Measurements from ENCODE around the gene PDCD2L.
"Not testable (repeated sequence)": the region's sequence is repeated elsewhere in the genome, so short reads cannot be mapped to it uniquely, and the experiment has no call there.

Gene PDCD2L

GRCh38 chr19:34364830-34365462 is 39.3 kb upstream of the PDCD2L start, which contains the start of gene GPI:
TSS of gene GPI (plus strand) at chr19:34365196. CDS start at chr19:34365267, 71 bp downstream.
- H3K9me3 ChIP-seq (ENCODE audit: control insufficient read depth, low read depth, low read length): no peaks in the 10 kb centered on the region
- peak within 1 kb of the TSS; percentile 74 for H3K9ac ChIP-seq (ENCODE audit: low read length)
- no peaks in the 10 kb centered on the region for H3K27me3 ChIP-seq (ENCODE audit: control insufficient read depth, insufficient read depth, low read length)
- H3K4me3 ChIP-seq (ENCODE audit: low read length): peak within 1 kb of the TSS; percentile 69
- peaks cover 33% of the 10 kb centered on the region for H3K36me3 ChIP-seq (ENCODE audit: control insufficient read depth, low read depth, low read length)
- peaks cover 7% of the 10 kb centered on the region for H3K4me1 ChIP-seq (ENCODE audit: control insufficient read depth, low read depth, low read length)
- H3K27ac ChIP-seq (ENCODE audit: low read length): no peak within 1 kb of the TSS

DNA sequence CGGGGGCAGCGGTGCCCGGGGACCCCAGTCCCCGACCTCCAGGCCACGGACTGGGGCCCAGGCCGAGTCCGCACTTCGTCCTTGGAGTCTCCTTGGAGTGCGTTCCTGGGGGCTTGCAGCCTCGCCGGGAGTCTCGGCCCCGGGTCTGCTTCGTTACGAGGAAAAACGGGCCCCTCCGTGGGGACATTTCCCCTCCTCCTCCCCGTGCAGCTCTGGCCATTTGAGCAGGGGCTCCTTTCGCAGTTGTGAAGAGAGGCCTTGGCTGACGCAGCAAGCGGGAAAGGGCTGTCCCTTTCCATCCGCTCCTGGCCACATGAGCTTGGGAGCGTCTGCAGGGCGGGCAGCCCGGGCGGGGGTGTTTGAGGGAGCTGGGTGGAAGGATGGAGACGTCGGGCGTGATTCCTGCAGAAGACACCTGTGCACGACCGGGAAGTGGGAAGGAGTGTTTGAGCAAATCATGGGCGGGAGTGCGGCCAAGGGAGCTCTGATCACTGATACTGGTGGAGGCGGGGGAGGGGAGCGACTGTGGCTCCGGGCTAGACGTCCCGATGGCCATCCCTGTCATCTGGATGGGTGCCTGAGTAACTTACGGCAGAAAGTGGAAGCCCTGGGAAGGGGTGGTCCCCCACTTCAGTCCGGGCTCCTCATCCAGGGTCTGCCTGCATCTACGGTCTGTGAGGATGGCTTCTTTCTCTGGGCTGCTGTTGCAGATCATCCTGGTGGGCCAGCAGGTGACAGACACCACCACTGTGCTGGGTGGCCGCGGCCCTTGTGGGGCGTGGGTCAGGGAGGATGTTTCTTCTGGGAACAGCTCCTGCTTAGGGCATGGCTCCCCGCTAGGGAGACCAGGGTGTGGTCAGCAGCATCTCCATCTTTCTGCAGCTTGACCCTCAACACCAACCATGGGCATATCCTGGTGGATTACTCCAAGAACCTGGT is 38.5 kb upstream of the PDCD2L start:
- Histone ChIP-seq H3K27ac (ENCODE audit: low read length) (no peak overlapping the region), H3K4me3 (ENCODE audit: low read length) (peak overlapping the region; percentile 69), H3K9me3 (ENCODE audit: control insufficient read depth, low read depth, low read length) (no peaks in the 10 kb centered on the region), H3K9ac (ENCODE audit: low read length) (peak overlapping the region; percentile 74), H3K4me1 (ENCODE audit: control insufficient read depth, low read depth, low read length) (peaks cover 6% of the 10 kb centered on the region), H3K36me3 (ENCODE audit: control insufficient read depth, low read depth, low read length) (peaks cover 39% of the 10 kb centered on the region), H3K27me3 (ENCODE audit: control insufficient read depth, insufficient read depth, low read length) (no peaks in the 10 kb centered on the region)

- Histone ChIP-seq H3K9me3 (ENCODE audit: control insufficient read depth, low read depth, low read length) (no peaks in the 10 kb centered on the region), H3K27ac (ENCODE audit: low read length) (no peak overlapping the region), H3K36me3 (ENCODE audit: control insufficient read depth, low read depth, low read length) (peaks cover 46% of the 10 kb centered on the region), H3K4me1 (ENCODE audit: control insufficient read depth, low read depth, low read length) (peaks cover 6% of the 10 kb centered on the region), H3K4me3 (ENCODE audit: low read length) (no peak overlapping the region), H3K9ac (ENCODE audit: low read length) (no peak overlapping the region), H3K27me3 (ENCODE audit: control insufficient read depth, insufficient read depth, low read length) (no peaks in the 10 kb centered on the region)
Observed at GRCh38 chr19:34366738-34367623, 37.2 kb upstream of the PDCD2L start.

DNA sequence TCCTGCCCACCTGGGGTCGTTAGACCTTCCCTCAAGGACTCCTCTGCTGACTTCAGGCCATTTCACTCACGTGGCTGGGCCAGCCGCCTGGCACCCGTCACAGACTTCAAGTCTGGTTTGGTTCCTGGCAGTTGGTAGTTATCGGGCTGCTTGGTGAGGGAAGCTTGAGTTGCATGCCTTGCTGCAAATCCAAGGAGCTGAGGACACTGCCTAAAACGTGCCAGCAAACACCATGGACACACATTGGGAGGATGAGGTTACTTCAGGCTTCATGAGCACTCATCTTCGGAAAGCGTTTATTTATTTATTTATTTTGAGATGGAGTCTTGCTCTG is 36.6 kb upstream of the PDCD2L start:
- Histone ChIP-seq H3K27ac (ENCODE audit: low read length) (no peak overlapping the region), H3K9me3 (ENCODE audit: control insufficient read depth, low read depth, low read length) (no peaks in the 10 kb centered on the region), H3K4me3 (ENCODE audit: low read length) (no peak overlapping the region), H3K4me1 (ENCODE audit: control insufficient read depth, low read depth, low read length) (peaks cover 6% of the 10 kb centered on the region), H3K9ac (ENCODE audit: low read length) (no peak overlapping the region), H3K27me3 (ENCODE audit: control insufficient read depth, insufficient read depth, low read length) (no peaks in the 10 kb centered on the region), H3K36me3 (ENCODE audit: control insufficient read depth, low read depth, low read length) (peaks cover 46% of the 10 kb centered on the region)

DNA sequence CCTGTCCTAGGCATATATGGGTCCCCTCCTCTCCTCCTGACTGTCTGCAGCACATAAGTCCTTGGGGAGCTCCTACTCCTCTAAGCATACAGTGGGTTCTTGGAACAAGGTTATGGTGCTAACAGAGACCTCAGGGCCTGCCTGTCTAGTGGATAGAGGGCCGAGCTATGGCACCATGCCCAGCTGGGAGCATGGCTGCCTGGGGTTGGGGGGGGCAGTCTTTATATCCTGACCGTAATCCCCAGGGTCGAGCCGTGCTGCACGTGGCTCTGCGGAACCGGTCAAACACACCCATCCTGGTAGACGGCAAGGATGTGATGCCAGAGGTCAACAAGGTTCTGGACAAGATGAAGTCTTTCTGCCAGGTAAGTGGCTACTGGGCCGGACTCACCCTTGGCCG is 35.9 kb upstream of the PDCD2L start:
- no peaks in the 10 kb centered on the region for H3K9me3 ChIP-seq (ENCODE audit: control insufficient read depth, low read depth, low read length)
- H3K9ac ChIP-seq (ENCODE audit: low read length): no peak overlapping the region
- no peak overlapping the region for H3K27ac ChIP-seq (ENCODE audit: low read length)
- peaks cover 46% of the 10 kb centered on the region for H3K36me3 ChIP-seq (ENCODE audit: control insufficient read depth, low read depth, low read length)
- no peak overlapping the region for H3K4me3 ChIP-seq (ENCODE audit: low read length)
- no peaks in the 10 kb centered on the region for H3K27me3 ChIP-seq (ENCODE audit: control insufficient read depth, insufficient read depth, low read length)
- H3K4me1 ChIP-seq (ENCODE audit: control insufficient read depth, low read depth, low read length): peaks cover 6% of the 10 kb centered on the region

- H3K9me3 ChIP-seq (ENCODE audit: control insufficient read depth, low read depth, low read length); H3K27ac ChIP-seq (ENCODE audit: low read length); H3K4me3 ChIP-seq (ENCODE audit: low read length); H3K27me3 ChIP-seq (ENCODE audit: control insufficient read depth, insufficient read depth, low read length); H3K9ac ChIP-seq (ENCODE audit: low read length); H3K4me1 ChIP-seq (ENCODE audit: control insufficient read depth, low read depth, low read length): not testable (repeated sequence)
- peaks cover 47% of the 10 kb centered on the region for H3K36me3 ChIP-seq (ENCODE audit: control insufficient read depth, low read depth, low read length)
Observed at GRCh38 chr19:34369166-34369565, 35.0 kb upstream of the PDCD2L start.

- Histone ChIP-seq H3K36me3 (ENCODE audit: control insufficient read depth, low read depth, low read length) (peaks cover 55% of the 10 kb centered on the region), H3K4me1 (ENCODE audit: control insufficient read depth, low read depth, low read length) (peaks cover 6% of the 10 kb centered on the region), H3K9ac (ENCODE audit: low read length) (no peak overlapping the region), H3K4me3 (ENCODE audit: low read length) (no peak overlapping the region), H3K9me3 (ENCODE audit: control insufficient read depth, low read depth, low read length) (no peaks in the 10 kb centered on the region), H3K27ac (ENCODE audit: low read length) (no peak overlapping the region), H3K27me3 (ENCODE audit: control insufficient read depth, insufficient read depth, low read length) (no peaks in the 10 kb centered on the region)
Observed at GRCh38 chr19:34370117-34370516, 34.1 kb upstream of the PDCD2L start.

DNA sequence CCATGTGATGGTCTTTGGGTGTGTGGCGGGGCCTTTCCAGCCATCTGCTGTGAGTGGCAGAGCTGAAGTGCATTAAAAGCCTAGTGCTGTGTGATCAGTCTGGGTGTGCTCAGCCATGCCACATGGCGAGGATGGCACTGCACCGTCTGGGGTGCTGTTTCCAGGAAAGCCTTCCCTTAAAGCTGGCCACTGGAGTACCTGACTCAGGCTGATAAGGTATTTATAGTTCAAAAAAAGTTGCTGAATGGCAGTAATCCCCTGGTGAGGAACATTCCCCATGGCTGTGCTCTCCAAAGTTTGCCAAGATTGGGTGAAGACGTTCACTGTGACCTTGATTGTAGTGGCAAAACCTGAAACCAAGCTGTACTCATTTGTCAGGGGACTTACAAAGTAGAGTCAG is 33.2 kb upstream of the PDCD2L start:
- Histone ChIP-seq H3K4me1 (ENCODE audit: control insufficient read depth, low read depth, low read length) (peaks cover 4% of the 10 kb centered on the region), H3K36me3 (ENCODE audit: control insufficient read depth, low read depth, low read length) (peaks cover 63% of the 10 kb centered on the region)

DNA sequence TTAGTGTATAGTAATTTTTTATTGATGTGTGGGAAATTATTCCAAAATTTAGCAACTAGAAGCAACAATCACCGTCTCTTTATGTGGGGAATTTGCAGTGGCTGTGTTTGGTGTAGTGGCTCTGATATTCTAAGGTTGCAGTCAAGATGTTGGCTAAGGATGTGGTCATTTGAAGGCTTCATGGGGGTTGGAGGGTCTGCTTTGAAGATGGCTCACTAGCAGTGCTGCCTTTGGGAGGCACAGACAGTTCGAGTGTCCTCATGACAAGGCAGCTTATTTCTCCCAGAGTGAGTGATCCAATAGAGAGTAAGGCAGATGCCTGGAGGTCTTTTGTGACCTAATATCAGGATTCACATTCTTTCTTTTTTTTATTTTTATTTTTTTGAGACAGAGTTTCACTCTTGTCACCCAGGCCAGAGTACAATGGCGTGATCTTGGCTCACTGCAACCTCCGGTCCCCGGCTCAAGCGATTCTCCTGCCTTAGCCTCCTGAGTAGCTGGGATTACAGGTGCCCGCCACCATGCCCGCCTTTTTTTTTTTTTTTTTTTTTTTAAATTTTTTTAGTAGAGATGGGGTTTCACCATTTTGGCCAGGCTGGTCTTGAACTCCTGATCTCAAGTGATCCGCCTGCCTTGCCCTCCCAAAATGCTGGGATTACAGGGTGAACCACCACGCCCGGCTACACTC is 30.5 kb upstream of the PDCD2L start:
- Histone ChIP-seq H3K27me3 (ENCODE audit: control insufficient read depth, insufficient read depth, low read length) (no peaks in the 10 kb centered on the region), H3K4me1 (ENCODE audit: control insufficient read depth, low read depth, low read length) (no peaks in the 10 kb centered on the region), H3K9me3 (ENCODE audit: control insufficient read depth, low read depth, low read length) (no peaks in the 10 kb centered on the region), H3K36me3 (ENCODE audit: control insufficient read depth, low read depth, low read length) (peaks cover 53% of the 10 kb centered on the region), H3K27ac (ENCODE audit: low read length) (no peak overlapping the region), H3K4me3 (ENCODE audit: low read length) (no peak overlapping the region), H3K9ac (ENCODE audit: low read length) (no peak overlapping the region)

More for the DNA sequence above, 33.2 kb upstream of the PDCD2L start:
- H3K27ac ChIP-seq (ENCODE audit: low read length): no peak overlapping the region
- H3K9me3 ChIP-seq (ENCODE audit: control insufficient read depth, low read depth, low read length): no peaks in the 10 kb centered on the region
- H3K4me3 ChIP-seq (ENCODE audit: low read length): no peak overlapping the region
- H3K9ac ChIP-seq (ENCODE audit: low read length): no peak overlapping the region
- H3K27me3 ChIP-seq (ENCODE audit: control insufficient read depth, insufficient read depth, low read length): no peaks in the 10 kb centered on the region

DNA sequence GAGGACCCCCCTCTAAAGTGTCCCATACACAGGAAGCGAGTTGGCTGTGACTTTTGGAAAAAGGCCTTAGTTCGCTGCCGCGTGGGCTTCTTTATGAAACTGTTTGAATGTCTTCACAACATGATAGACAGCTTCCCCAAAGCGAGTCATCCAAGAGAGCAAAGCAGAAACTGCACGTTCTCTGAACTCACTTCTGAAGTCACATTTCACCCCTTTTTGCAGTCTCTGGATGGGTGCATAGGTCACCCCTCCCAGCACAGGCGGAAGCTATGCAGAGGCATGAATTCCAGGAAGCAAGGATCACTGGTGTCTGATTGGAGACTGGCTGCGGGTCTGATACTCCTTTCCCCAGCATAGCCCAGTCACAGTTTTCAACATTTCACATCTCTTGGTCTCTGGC is 28.6 kb upstream of the PDCD2L start:
- Histone ChIP-seq H3K36me3 (ENCODE audit: control insufficient read depth, low read depth, low read length) (peaks cover 53% of the 10 kb centered on the region), H3K9me3 (ENCODE audit: control insufficient read depth, low read depth, low read length) (no peaks in the 10 kb centered on the region), H3K27ac (ENCODE audit: low read length) (no peak overlapping the region), H3K27me3 (ENCODE audit: control insufficient read depth, insufficient read depth, low read length) (no peaks in the 10 kb centered on the region), H3K9ac (ENCODE audit: low read length) (no peak overlapping the region), H3K4me3 (ENCODE audit: low read length) (no peak overlapping the region), H3K4me1 (ENCODE audit: control insufficient read depth, low read depth, low read length) (no peaks in the 10 kb centered on the region)
